Tibial artery (tissue), 4 donors: ENCODE measurements around the gene RASAL2.

Source experiments
- DNase-seq, 2 donors: peaks; one replicate each; pipeline ENCODE4 v3.0.0-alpha.2; 2019
- H3K27ac ChIP-seq, 2 donors: fragments of 200-600 bp; sonication (generic) in 1 of 2; 1 replicate in 1 of 2; 2 replicates in 1 of 2; pipeline ENCODE4 v1.5.1; 2018 to 2019; ENCODE audit warnings: mild to moderate bottlenecking in 1 of 2
- H3K27me3 ChIP-seq, 2 donors: fragments of 200-600 bp; sonication (generic) in 1 of 2; one replicate each; pipeline versions ENCODE4 v1.5.1 to v1.6.0; 2016 to 2019
- H3K36me3 ChIP-seq, 3 donors: fragments of 200-600 bp; sonication (generic) in 2 of 3; one replicate each; pipeline ENCODE4 v1.5.1; 2016 to 2019; ENCODE audit warnings: mild to moderate bottlenecking in 2 of 3
- H3K4me1 ChIP-seq, 4 donors: fragments of 200-600 bp; sonication (generic) in 2 of 4; 1 replicate in 3 of 4; 2 replicates in 1 of 4; pipeline ENCODE4 v1.5.1; 2016 to 2019
- H3K4me3 ChIP-seq, 2 donors: fragments of 200-600 bp; sonication (generic) in 1 of 2; 1 replicate in 1 of 2; 2 replicates in 1 of 2; pipeline ENCODE4 v1.5.1; 2018 to 2019; ENCODE audit warnings: mild to moderate bottlenecking in 2 of 2
- H3K9me3 ChIP-seq, 3 donors: fragments of 200-600 bp; sonication (generic) in 1 of 3; one replicate each; pipeline ENCODE4 v1.5.1; 2016 to 2019
- CTCF ChIP-seq, 2 experiments: fragments of 200-600 bp in 1 of 2; fragments of 450-650 bp in 1 of 2; IDR thresholded peaks; one replicate each; pipeline ENCODE4 v1.5.1; 2017 to 2019; ENCODE audit warnings: antibody characterized with exemption in 2 of 2, mild to moderate bottlenecking in 1 of 2, moderate library complexity in 1 of 2
- intact Hi-C: fragments of 100-400 bp; cut with DNase I; formaldehyde crosslinking; loops from one replicate; pipeline ENCODE4 v1.15.0; 2023; ENCODE audit warnings: low total_unique reads

RASAL2 gene

GRCh38 chr1:178273707-178274410 is 180.0 kb downstream of the RASAL2 start:
- DNase-seq, result no peak
- intact Hi-C loops, result no loop called here
- H3K4me1 ChIP-seq, result peaks cover 0 to 64% (median 7%) of the 10 kb centered on the region in 4 donors
- TF ChIP-seq CTCF (IDR thresholded peaks at IDR 0.05), result no peak
- H3K36me3 ChIP-seq, result no peaks in the 10 kb centered on the region
- no peaks in the 10 kb centered on the region for H3K9me3 ChIP-seq
- H3K27ac ChIP-seq, result no peak overlapping the region
- no peak overlapping the region for H3K4me3 ChIP-seq
- H3K27me3 ChIP-seq, result no peaks in the 10 kb centered on the region

GRCh38 chr1:178275049-178275448 is 181.1 kb downstream of the RASAL2 start:
- intact Hi-C loops, result no loop called here
- H3K36me3 ChIP-seq, result no peaks in the 10 kb centered on the region
- H3K27me3 ChIP-seq, result no peaks in the 10 kb centered on the region
- no peak overlapping the region for H3K27ac ChIP-seq
- H3K9me3 ChIP-seq, result no peaks in the 10 kb centered on the region
- peaks cover 0 to 76% (median 9%) of the 10 kb centered on the region in 4 donors for H3K4me1 ChIP-seq
- H3K4me3 ChIP-seq, result no peak overlapping the region
- no peak for DNase-seq
- TF ChIP-seq CTCF (IDR thresholded peaks at IDR 0.05), result no peak

GRCh38 chr1:178275553-178275952 is 181.6 kb downstream of the RASAL2 start:
- Histone ChIP-seq H3K4me1 (peaks cover 0 to 79% (median 10%) of the 10 kb centered on the region in 4 donors), H3K4me3 (no peak overlapping the region), H3K27me3 (no peaks in the 10 kb centered on the region), H3K36me3 (no peaks in the 10 kb centered on the region), H3K27ac (no peak overlapping the region), H3K9me3 (no peaks in the 10 kb centered on the region)
- DNase-seq, result no peak
- TF ChIP-seq CTCF (IDR thresholded peaks at IDR 0.05), result no peak
- intact Hi-C loops, result no loop called here

GRCh38 chr1:178277793-178278530 is 184.1 kb downstream of the RASAL2 start:
- no peaks in the 10 kb centered on the region for H3K27me3 ChIP-seq

More at GRCh38 chr1:178277793-178278530, 184.1 kb downstream of the RASAL2 start:
- Histone ChIP-seq H3K27ac (peak overlapping the region in 1 of 2 donors; percentile 13), H3K9me3 (no peaks in the 10 kb centered on the region), H3K4me3 (no peak overlapping the region), H3K4me1 (peaks cover 0 to 82% (median 10%) of the 10 kb centered on the region in 4 donors), H3K36me3 (no peaks in the 10 kb centered on the region)
- no peak for DNase-seq
- no peak for TF ChIP-seq CTCF (IDR thresholded peaks at IDR 0.05)
- intact Hi-C loops, result no loop called here
